SK-N-SH (cell line): ENCODE results near the gene TBX1. TPM values are rescaled to one million over a fixed set of nuclear protein-coding genes. Genes with fewer than 3 reads are reported as not detected.

Source experiments
- CTCF ChIA-PET: fragments of 300-600, 350-600 bp; formaldehyde crosslinking; extraction: SDS; loops from one replicate; lab custom pipeline; 2021; lab: Yijun Ruan, JAX
- POLR2A ChIA-PET: fragments of 350-600 bp; sonication (Branson Sonifier 250); formaldehyde crosslinking; extraction: SDS; loops from one replicate; lab custom pipeline; 2020; ENCODE audit warnings: antibody characterized with exemption, inconsistent platforms; lab: Yijun Ruan, JAX
- DNase-seq: peaks from one replicate; pipeline ENCODE4 v3.0.0; 2012
- H2AFZ ChIP-seq: fragments of 200-600 bp; sonication (generic); 2 replicates; pipeline ENCODE4 v1.8.1; 2016; ENCODE audit warnings: antibody characterized with exemption, mild to moderate bottlenecking, low read depth
- H3F3A ChIP-seq: fragments of 200-600 bp; sonication (generic); replicated peaks from 2 replicates; pipeline ENCODE3; 2016; ENCODE audit warnings: antibody characterized with exemption, mild to moderate bottlenecking; ENCODE audit not compliant: insufficient read depth
- H3K27ac ChIP-seq, 2 experiments: fragments of 200-500 bp in 1 of 2; fragments of 200-600 bp in 1 of 2; sonication (Bioruptor generic) in 1 of 2; sonication (generic), shearing (Covaris generic) in 1 of 2; 2 replicates each; pipeline versions ENCODE4 v1.5.1 to v1.6.1; 2014 to 2016; ENCODE audit warnings: low read depth in 2 of 2, inconsistent platforms in 1 of 2, low read length in 1 of 2, mild to moderate bottlenecking in 1 of 2, mixed read lengths in 1 of 2
- H3K27me3 ChIP-seq: fragments of 200-600 bp; sonication (generic), shearing (Covaris generic); 2 replicates; pipeline ENCODE4 v1.6.1; 2016; ENCODE audit warnings: mixed run types; ENCODE audit not compliant: insufficient read depth
- H3K36me3 ChIP-seq, 2 experiments: fragments of 200-500 bp in 1 of 2; fragments of 200-600 bp in 1 of 2; sonication (Bioruptor generic) in 1 of 2; sonication (generic) in 1 of 2; replicated peaks in 1 of 2; 2 replicates each; pipeline versions ENCODE3 to v1.5.1; 2014 to 2016; ENCODE audit warnings: low read length in 1 of 2, mild to moderate bottlenecking in 1 of 2; ENCODE audit not compliant: insufficient read depth in 2 of 2, control insufficient read depth in 1 of 2
- H3K4me1 ChIP-seq, 2 experiments: fragments of 200-500 bp in 1 of 2; fragments of 200-600 bp in 1 of 2; sonication (Bioruptor generic) in 1 of 2; sonication (generic), shearing (Covaris generic) in 1 of 2; 2 replicates each; pipeline versions ENCODE4 v1.5.1 to v1.6.1; 2014 to 2016; ENCODE audit warnings: low read depth in 1 of 2, low read length in 1 of 2, mixed run types in 1 of 2; ENCODE audit not compliant: insufficient read depth in 2 of 2, control insufficient read depth in 1 of 2
- H3K4me2 ChIP-seq: fragments of 200-600 bp; sonication (generic), shearing (Covaris generic); 2 replicates; pipeline ENCODE4 v1.6.1; 2017; ENCODE audit warnings: mixed run types
- H3K4me3 ChIP-seq, 2 experiments: fragments of 200-500 bp in 1 of 2; fragments of 200-600 bp in 1 of 2; sonication (Bioruptor generic) in 1 of 2; sonication (generic), shearing (Covaris generic) in 1 of 2; 2 replicates each; pipeline versions ENCODE4 v1.5.1 to v1.8.1; 2014 to 2016; ENCODE audit warnings: low read depth in 2 of 2, inconsistent platforms in 1 of 2, low read length in 1 of 2, mild to moderate bottlenecking in 1 of 2, mixed read lengths in 1 of 2, moderate library complexity in 1 of 2
- H3K79me2 ChIP-seq: fragments of 200-600 bp; sonication (generic); 2 replicates; pipeline ENCODE4 v1.8.1; 2017; ENCODE audit warnings: mild to moderate bottlenecking; ENCODE audit not compliant: insufficient read depth
- H3K9ac ChIP-seq: fragments of 200-600 bp; sonication (generic); 2 replicates; pipeline ENCODE4 v1.6.1; 2017; ENCODE audit warnings: mixed run types
- H3K9me2 ChIP-seq: fragments of 200-600 bp; sonication (generic); 2 replicates; pipeline ENCODE4 v1.6.1; 2017; ENCODE audit warnings: mixed run types
- H3K9me3 ChIP-seq: fragments of 200-600 bp; sonication (generic); 2 replicates; pipeline ENCODE4 v1.6.1; 2017; ENCODE audit warnings: mixed run types, mild to moderate bottlenecking, moderate library complexity
- H4K20me1 ChIP-seq: fragments of 200-600 bp; sonication (generic); 2 replicates; pipeline ENCODE4 v1.6.1; 2017; ENCODE audit warnings: mild to moderate bottlenecking, mixed run types; ENCODE audit not compliant: insufficient read depth
- EP300 ChIP-seq, 2 experiments: IDR thresholded peaks; 2 replicates each; pipeline versions ENCODE4 v1.4.0 to v1.6.1; 2012; ENCODE audit warnings: borderline replicate concordance in 1 of 2, low read depth in 1 of 2, low read length in 1 of 2
- EZH2phosphoT487 ChIP-seq: fragments of 200-600 bp; sonication (generic); IDR thresholded peaks from 2 replicates; pipeline ENCODE4 v1.6.1; 2017; ENCODE audit warnings: low read depth, mixed run types, mild to moderate bottlenecking, antibody characterized with exemption, moderate library complexity, borderline replicate concordance
- GABPA ChIP-seq: IDR thresholded peaks from 2 replicates; pipeline ENCODE4 v1.4.0; 2012; ENCODE audit warnings: low read depth, mild to moderate bottlenecking
- GATA2 ChIP-seq: sonication (generic); formaldehyde crosslinking; IDR thresholded peaks from 2 replicates; pipeline ENCODE4 v1.5.0; 2020; ENCODE audit warnings: mild to moderate bottlenecking, missing genetic modification reagents
- MEF2A ChIP-seq: IDR thresholded peaks from 2 replicates; pipeline ENCODE4 v1.4.0; 2012; ENCODE audit warnings: low read depth, borderline replicate concordance
- NRF1 ChIP-seq: IDR thresholded peaks from 2 replicates; pipeline ENCODE4 v1.6.1; 2012; ENCODE audit warnings: low read depth, mild to moderate bottlenecking, low read length
- RAD21 ChIP-seq: IDR thresholded peaks from 2 replicates; pipeline ENCODE4 v1.6.1; 2012; ENCODE audit warnings: mild to moderate bottlenecking, low read length
- RFX5 ChIP-seq: IDR thresholded peaks from 2 replicates; pipeline ENCODE4 v1.6.1; 2012; ENCODE audit warnings: mild to moderate bottlenecking, improper control_type of control experiment, low read length
- RXRA ChIP-seq: IDR thresholded peaks from 2 replicates; pipeline ENCODE4 v1.4.0; 2012; ENCODE audit warnings: low read depth, mild to moderate bottlenecking, borderline replicate concordance
- SMC3 ChIP-seq: IDR thresholded peaks from 2 replicates; pipeline ENCODE4 v1.6.1; 2012; ENCODE audit warnings: low read depth, low read length, improper control_type of control experiment
- TCF12 ChIP-seq: IDR thresholded peaks from 2 replicates; pipeline ENCODE4 v1.4.0; 2012
- TEAD4 ChIP-seq: IDR thresholded peaks from 2 replicates; pipeline ENCODE4 v1.4.0; 2012; ENCODE audit warnings: mild to moderate bottlenecking, borderline replicate concordance; ENCODE audit not compliant: insufficient read depth
- YY1 ChIP-seq: IDR thresholded peaks from 2 replicates; pipeline ENCODE4 v1.4.0; 2012; ENCODE audit warnings: low read depth, mild to moderate bottlenecking
- WGBS: methylation state at CpG from one replicate; pipeline ENCODE4 v1.1.6; 2017; ENCODE audit warnings: low lambda C conversion rate; 5-methylcytosine and 5-hydroxymethylcytosine counted together
- polyA plus RNA-seq, 3 experiments: library from polyadenylated mRNA; depleted of rRNA; stranded (reverse); fragments of >200 nt; gene quantifications; 2 replicates each; pipeline ENCODE4 v1.2.3, GENCODE V29; 2012
- TF ChIP-seq, protein P1 (sequence below): IDR thresholded peaks from 2 replicates; pipeline ENCODE4; 2012
- TF ChIP-seq, protein P2 (sequence below): fragments of 150-350 bp; IDR thresholded peaks from 2 replicates; pipeline ENCODE4 v1.6.1; 2016; ENCODE audit warnings: mild to moderate bottlenecking, low read depth, low read length

The TBX1 gene
- polyA plus RNA-seq, 1 of the 3 experiments (the other 2 are of a cell fraction): not detected

- H3K36me3 ChIP-seq: no peaks in the 10 kb centered on the region
- TF ChIP-seq MEF2A (no peak), RAD21 (no peak), NRF1 (no peak), EZH2phosphoT487 (no peak)
- TF ChIP-seq, all 33 proteins: peak for 0
- H3K9me3 ChIP-seq: no peaks in the 10 kb centered on the region
- H3K9me2 ChIP-seq: no peaks in the 10 kb centered on the region
- H3F3A ChIP-seq: no peaks in the 10 kb centered on the region
- H4K20me1 ChIP-seq: no peaks in the 10 kb centered on the region
- H2AFZ ChIP-seq: no peak overlapping the region
- H3K4me3 ChIP-seq: no peak overlapping the region
- H3K79me2 ChIP-seq: no peaks in the 10 kb centered on the region
- CTCF ChIA-PET: interaction anchor here (1.4 to 5.1 kb wide), 4 partner anchors 9 to 208 kb away, joined by 5 to 49 read pairs (median 7); no protein-coding TSS in a partner anchor
- peaks cover 0 to 8% of the 10 kb centered on the region in 2 experiments; a peak in 1 of 4 replicates for H3K4me1 ChIP-seq
- no peak for DNase-seq
- no peak overlapping the region for H3K27ac ChIP-seq
- no peak overlapping the region for H3K9ac ChIP-seq
- 76% methylated on average over 4 of the region's 7 CpGs for WGBS
- POLR2A ChIA-PET: no interaction called here
- no peak overlapping the region for H3K4me2 ChIP-seq
- no peaks in the 10 kb centered on the region for H3K27me3 ChIP-seq
Measured at GRCh38 chr22:19739911-19740449, 20.6 kb upstream of the TBX1 start.

GRCh38 chr22:19740586-19740985 lies 20.0 kb upstream of the TBX1 start:
- no peak overlapping the region for H3K4me2 ChIP-seq
- ChIA-PET CTCF (interaction anchor here (1.4 to 5.1 kb wide), 5 partner anchors 10 to 207 kb away, joined by 3 to 49 read pairs (median 5); no protein-coding TSS in a partner anchor), POLR2A (no interaction called here)
- no peaks in the 10 kb centered on the region for H3K9me3 ChIP-seq
- no peak for DNase-seq
- H2AFZ ChIP-seq: no peak overlapping the region
- H3K27ac ChIP-seq: no peak overlapping the region
- H3K9ac ChIP-seq: no peak overlapping the region
- no peaks in the 10 kb centered on the region for H3K9me2 ChIP-seq
- H3K27me3 ChIP-seq: no peaks in the 10 kb centered on the region
- H3K4me1 ChIP-seq: peaks cover 0 to 12% of the 10 kb centered on the region in 2 experiments; a peak in 1 of 4 replicates
- H3K36me3 ChIP-seq: no peaks in the 10 kb centered on the region
- 87% methylated on average over 3 of the region's 15 CpGs for WGBS
- no peaks in the 10 kb centered on the region for H4K20me1 ChIP-seq
- no peak for TF ChIP-seq SMC3
- no peak for TF ChIP-seq GATA2
- no peak for TF ChIP-seq EP300 (IDR thresholded peaks at IDR 0.05; ENCODE audit: borderline replicate concordance in 1 of 2, low read depth in 1 of 2, low read length in 1 of 2)
- TF ChIP-seq TEAD4: no peak
- TF ChIP-seq GABPA: no peak
- H3K4me3 ChIP-seq: no peak overlapping the region
- no peaks in the 10 kb centered on the region for H3F3A ChIP-seq
- H3K79me2 ChIP-seq: no peaks in the 10 kb centered on the region

DNA sequence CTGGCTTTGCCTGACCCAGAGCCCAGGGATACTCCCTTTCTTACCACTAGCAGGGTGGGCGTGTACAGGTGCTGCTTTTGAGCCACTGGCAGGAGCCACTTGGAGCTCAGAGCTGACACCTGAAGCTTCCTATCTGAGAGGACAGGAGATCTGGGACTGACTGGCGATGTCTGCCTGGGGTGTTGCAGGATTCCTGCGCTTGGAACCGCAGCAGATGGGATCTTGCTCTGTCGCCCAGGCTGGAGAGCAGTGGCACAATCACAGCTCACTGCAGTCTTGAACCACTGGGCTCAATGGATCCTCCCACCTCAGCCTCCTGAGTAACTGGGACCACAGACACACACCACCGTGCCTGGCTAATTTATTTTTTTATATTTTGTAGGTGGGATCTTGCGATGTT lies 19.5 kb upstream of the TBX1 start:
- Histone ChIP-seq H3K4me2 (no peak overlapping the region), H3K4me1 (peaks cover 0 to 17% of the 10 kb centered on the region in 2 experiments; a peak in 1 of 4 replicates), H3F3A (no peaks in the 10 kb centered on the region), H3K4me3 (no peak overlapping the region), H3K79me2 (no peaks in the 10 kb centered on the region), H2AFZ (no peak overlapping the region), H3K27ac (no peak overlapping the region), H4K20me1 (no peaks in the 10 kb centered on the region), H3K9me3 (no peaks in the 10 kb centered on the region), H3K9me2 (no peaks in the 10 kb centered on the region), H3K36me3 (no peaks in the 10 kb centered on the region), H3K9ac (no peak overlapping the region), H3K27me3 (no peaks in the 10 kb centered on the region)
- POLR2A ChIA-PET: no interaction called here
- TF ChIP-seq, protein P1, sequence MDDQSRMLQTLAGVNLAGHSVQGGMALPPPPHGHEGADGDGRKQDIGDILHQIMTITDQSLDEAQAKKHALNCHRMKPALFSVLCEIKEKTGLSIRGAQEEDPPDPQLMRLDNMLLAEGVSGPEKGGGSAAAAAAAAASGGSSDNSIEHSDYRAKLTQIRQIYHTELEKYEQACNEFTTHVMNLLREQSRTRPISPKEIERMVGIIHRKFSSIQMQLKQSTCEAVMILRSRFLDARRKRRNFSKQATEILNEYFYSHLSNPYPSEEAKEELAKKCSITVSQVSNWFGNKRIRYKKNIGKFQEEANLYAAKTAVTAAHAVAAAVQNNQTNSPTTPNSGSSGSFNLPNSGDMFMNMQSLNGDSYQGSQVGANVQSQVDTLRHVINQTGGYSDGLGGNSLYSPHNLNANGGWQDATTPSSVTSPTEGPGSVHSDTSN: no peak
- TF ChIP-seq YY1 (no peak), TCF12 (no peak), RXRA (no peak), RFX5 (no peak)
- TF ChIP-seq, protein P2, sequence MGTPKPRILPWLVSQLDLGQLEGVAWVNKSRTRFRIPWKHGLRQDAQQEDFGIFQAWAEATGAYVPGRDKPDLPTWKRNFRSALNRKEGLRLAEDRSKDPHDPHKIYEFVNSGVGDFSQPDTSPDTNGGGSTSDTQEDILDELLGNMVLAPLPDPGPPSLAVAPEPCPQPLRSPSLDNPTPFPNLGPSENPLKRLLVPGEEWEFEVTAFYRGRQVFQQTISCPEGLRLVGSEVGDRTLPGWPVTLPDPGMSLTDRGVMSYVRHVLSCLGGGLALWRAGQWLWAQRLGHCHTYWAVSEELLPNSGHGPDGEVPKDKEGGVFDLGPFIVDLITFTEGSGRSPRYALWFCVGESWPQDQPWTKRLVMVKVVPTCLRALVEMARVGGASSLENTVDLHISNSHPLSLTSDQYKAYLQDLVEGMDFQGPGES: no peak
- WGBS: 89% methylated on average over 7 of the region's 7 CpGs
- DNase-seq: no peak
- CTCF ChIA-PET: interaction anchor here (1.5 to 5.1 kb wide), 4 partner anchors 10 to 206 kb away, joined by 3 to 49 read pairs (median 7); no protein-coding TSS in a partner anchor
